Lung microvascular endothelial cell (primary cell): ENCODE data around the gene CHST12. TPM values are rescaled to one million over a fixed set of nuclear protein-coding genes. Genes with fewer than 3 reads are reported as not detected.
"Not testable (repeated sequence)": the region's sequence is repeated elsewhere in the genome, so short reads cannot be mapped to it uniquely, and the experiment has no call there.

Source experiments
- DNase-seq, 2 donors: peaks; one replicate each; pipeline versions ENCODE4 v3.0.0 to v3.0.0-alpha.2; 2010; ENCODE audit warnings: low read depth in 2 of 2
- total RNA-seq: library from RNA; depleted of rRNA; stranded (reverse); fragments of >200 nt; gene quantifications from 2 replicates; pipeline ENCODE4 v1.2.1, GENCODE V29; 2014

CHST12 gene
- total RNA-seq, 1 donor from 2014 or later = 3.8 TPM

DNA sequence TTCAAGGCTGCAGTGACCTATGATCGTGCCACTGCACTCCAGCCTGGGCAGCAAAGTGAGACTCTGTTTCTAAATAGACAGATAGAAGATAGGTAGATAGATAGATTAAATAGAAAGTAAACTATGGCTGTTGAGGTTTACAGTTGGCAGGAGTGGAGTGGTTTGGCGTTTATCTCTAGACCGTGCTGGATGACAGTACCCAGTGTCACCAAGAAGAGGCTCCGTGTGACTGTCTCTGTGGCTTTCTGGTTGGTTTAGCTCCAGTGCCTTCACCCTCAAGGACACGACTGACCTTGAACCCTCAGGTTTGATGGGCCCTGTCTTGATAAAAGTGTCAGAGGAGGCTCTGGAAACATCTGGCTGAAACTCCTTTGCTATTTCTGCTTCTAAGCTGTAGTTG lies 31.7 kb downstream of the CHST12 start:
- DNase-seq = no peak

DNA sequence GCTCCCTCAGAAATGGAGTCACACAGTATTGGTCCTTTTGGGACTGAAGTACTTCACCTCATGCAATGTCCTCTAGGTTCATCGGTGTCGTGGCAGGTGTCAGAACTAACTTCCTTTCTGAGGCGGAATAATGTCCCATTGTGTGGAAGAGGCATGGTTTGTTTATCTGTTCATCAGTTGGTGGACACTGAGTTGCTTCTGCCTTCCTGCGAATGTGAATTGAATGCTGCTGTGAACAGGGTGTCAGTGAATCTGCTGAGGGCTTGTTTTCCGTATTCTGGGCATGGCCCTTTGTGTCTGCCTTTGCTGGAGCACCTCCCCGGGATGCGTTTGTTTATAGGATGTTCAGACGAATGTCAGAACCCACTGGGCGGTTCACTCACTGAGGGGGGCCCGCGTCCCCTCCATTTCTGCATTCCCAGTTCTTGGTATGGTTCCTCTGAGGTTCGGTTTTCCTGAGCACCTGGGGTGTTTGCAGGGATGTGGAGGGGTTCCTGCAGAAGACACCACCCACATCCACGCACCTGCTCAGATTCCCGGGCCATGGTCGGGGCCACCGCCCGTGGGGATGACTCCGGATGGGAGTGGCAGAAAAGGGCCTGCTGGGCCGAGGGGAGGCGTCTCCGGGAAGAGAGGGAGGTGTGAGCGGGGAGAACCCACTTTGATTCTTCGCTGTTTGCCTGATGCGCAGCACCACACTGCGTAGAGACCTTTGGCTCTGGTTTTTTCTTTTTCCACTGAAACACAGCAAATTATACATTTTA lies 33.1 kb downstream of the CHST12 start:
- peak in 1 of 2 donors; percentile 55 for DNase-seq

DNA sequence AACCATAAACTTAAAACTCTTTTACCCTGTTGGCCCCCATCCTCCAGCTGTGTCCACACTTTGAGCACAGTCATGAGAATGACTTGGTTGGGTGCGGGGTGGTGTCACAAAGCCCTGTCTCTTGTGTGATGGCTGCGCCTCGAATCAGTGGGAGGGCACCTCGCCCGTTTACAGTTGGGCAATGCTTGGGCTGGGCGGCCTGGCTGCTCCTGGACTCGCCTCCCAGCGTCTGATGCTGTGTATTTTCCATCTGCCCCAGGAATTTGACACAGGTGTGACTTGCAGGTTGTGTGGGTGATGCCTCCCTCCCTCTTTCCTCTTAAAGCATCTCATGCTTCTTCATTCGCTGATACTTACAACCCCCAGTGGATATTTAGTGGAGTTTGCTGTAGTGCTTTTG lies 33.7 kb downstream of the CHST12 start:
- peak in 1 of 2 donors; percentile 24 for DNase-seq

- no peak for DNase-seq
Observed at GRCh38 chr7:2437537-2438148, 34.2 kb downstream of the CHST12 start.

DNA sequence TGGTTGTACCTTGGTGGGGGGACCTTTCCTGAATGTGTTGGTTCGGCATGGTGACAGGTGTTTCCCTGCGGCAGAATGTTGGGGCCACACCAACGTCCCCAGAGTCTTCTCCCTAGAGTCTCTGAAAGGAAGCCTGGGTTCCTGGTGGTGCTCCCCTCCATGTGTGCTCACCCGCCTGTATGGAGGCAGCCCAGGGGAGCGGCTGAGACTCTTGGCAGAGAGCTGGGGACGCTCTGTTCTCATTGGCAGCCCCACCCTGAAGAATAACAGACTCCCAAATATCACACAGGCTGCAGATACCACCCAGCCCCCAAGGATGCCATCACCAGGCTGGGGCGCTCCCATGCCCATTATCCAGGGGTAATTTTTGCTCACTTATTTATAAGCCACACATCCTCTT lies 34.8 kb downstream of the CHST12 start:
- DNase-seq = no peak

DNA sequence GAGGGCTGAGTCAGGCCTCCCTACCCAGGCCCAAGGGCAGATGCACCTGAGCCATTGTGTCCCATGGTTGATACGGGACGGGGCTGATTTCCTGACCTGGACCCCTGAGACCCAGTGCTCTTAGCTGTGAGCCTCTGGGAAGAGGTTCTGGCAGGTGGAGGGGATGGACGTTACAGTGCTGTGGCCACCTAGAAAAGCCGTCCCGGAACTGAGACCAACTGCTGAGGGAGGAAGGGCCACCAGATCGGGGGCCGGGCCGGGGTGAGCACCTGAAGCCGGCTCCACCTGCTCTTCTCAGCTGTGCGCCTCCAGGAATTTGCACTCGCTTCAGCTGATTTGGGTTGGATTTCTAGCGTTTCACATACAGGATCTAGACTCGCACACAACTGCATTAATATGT lies 35.4 kb downstream of the CHST12 start:
- no peak for DNase-seq

GRCh38 chr7:2440608-2441245 lies 37.3 kb downstream of the CHST12 start:
- no peak for DNase-seq

- DNase-seq = no peak
Observed at GRCh38 chr7:2441430-2442058, 38.1 kb downstream of the CHST12 start.

- DNase-seq = no peak
Observed at GRCh38 chr7:2443491-2443890, 40.1 kb downstream of the CHST12 start.

- no peak for DNase-seq
Observed at GRCh38 chr7:2444476-2444875, 41.1 kb downstream of the CHST12 start.

GRCh38 chr7:2445047-2445446 lies 41.6 kb downstream of the CHST12 start:
- DNase-seq = no peak

- no peak for DNase-seq
Observed at GRCh38 chr7:2445898-2446555, 42.6 kb downstream of the CHST12 start.

- DNase-seq = no peak
Observed at GRCh38 chr7:2446676-2447075, 43.3 kb downstream of the CHST12 start.

DNA sequence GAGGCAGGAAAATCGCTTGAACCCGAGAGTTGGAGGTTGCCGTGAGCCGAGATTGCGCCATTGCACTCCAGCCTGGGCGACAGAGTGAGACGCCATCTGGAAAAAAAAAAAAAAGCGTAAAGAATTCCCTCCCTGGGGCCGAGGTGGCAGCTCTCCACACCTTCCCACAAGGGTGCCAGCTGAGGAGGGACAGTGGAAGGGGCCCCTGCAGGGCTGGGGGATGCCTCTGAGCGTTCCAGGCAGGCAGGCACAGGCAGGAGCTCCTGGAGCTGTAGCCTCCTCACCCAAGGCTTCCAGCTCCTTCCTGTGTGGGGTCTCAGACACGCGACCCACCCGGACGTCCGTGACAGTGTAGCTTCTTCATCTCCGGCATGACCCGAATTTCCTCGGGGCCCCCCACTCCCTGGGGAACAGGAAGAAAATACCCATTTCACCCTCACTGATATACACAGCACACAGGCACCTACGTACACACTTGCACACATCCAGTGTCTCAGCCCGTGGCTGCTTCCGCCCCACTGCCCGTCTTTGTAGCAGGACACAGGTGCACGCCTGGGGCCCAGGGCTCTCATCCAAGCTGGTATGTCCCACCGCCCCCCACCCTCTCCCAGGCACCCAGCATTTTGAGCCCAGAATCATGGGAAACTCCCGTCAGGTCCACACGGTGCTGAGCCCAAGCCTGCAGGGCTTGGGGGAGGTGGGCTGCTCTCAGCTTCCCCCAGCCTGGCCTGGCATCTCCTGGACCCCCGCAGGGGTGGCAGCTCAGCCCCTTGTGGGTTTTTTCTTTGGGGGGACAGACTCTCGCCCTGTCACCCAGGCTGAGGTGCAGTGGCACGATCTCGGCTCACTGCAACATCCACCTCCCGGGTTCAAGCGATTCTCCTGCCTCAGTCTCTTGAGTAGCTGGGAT lies 47.0 kb downstream of the CHST12 start:
- DNase-seq = no peak

DNA sequence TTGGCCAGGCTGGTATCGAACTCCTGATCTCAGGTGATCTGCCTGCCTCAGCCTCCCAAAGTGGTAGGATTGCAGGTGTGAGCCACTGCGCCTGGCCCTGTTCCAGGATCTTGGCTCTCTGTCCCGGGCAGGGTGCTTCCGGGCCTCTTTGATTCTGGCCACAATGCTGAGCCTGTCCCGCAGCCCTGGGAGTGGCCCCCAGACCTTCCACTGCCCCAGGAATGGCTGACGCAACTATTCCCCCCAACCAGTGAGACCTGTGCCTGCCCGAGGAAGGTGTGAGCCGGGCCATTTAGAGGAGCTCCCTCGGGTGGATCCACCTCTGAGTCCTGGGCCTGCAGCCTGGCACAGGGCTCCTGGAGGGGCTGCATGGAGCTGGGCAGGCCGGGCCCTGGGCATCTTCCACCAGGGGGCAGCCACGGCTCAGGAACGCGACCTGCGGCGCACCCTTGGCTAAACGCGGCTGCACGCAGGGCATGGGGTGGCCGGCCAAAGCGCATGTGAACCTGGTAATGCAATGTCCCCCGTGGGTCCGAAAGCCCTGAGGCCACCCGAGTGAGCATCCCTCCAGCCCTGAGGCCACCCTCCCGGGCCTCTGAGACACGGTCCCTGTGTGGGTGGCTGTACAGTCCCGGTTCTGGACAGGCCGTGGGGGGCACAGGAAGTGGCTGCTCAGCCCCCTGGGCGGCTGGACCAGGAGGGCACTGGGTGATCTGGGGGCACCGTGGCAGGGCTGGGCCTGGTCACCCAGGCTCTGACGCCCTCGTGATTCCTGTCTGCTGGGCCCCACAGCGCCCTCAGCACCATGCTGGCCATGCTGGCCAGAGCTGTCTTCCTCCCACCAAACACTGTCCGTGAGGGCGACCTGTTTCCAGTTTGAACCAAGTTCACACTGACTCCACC lies 48.0 kb downstream of the CHST12 start:
- peak; percentile 73 to 86 for DNase-seq

GRCh38 chr7:2452074-2452507 lies 48.7 kb downstream of the CHST12 start:
- DNase-seq = no peak

GRCh38 chr7:2452643-2453270 lies 49.3 kb downstream of the CHST12 start:
- no peak for DNase-seq

DNA sequence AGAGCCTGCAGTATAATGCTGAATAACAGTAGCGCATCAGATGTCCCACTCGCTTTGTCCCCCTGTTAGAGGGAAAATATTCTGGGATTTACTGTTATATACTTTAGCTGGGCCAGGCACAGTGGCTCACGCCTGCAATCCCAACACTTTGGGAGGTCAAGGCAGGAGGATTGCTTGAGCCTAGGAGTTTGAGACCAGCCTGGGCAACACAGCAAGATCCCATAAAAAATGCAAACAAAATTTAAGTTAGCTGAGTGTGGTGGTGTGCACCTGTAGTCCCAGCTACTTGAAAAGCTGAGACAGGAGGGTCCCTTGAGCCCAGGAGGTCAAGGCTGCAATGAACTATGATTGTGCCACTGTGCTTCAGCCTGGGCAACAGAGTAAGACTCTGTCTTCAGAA lies 50.4 kb downstream of the CHST12 start:
- DNase-seq = not testable (repeated sequence)

- DNase-seq = no peak
Observed at GRCh38 chr7:2459674-2460073, 56.3 kb downstream of the CHST12 start.
